ENCODE measurements around the gene EVI5L.
A peak's percentile ranks its signal among the peaks of the same experiment; 100 is the strongest.

Gene EVI5L

DNA sequence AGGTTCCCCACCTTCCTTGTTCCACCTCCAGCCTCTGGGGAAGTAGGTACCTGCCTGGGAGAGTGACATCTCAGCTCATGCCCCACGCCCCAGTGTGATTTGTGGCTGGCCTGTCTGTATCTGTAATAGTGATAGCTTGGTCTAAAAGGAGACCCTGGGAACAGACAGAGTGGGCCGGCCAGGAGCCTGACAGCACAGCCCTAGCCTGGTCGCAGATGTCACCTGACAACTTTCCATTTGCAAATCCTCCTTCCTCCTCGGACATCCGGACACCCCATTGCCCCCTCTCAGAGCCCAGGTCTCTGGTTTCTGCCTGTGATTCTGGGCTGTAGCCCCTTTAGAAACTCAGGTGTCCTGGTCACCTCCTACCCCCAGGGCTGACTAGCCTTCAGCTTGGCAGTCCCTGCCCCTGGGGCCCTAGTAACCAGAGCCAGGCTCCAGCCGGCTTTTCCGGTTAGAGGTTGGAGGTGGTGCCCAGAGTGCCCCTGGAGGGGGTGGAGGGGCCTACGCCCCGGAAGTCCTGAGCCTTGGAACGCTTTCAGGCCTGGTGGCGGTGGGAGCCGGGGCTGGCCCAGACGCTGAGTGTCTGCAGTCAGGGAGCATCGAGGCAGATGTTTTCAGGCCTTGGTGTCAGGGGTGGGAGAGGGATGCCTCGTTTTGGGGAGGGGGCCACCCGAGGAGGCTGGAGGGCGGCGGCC, 64.7 kb downstream of the EVI5L start:
- no peak for DNase-seq

DNA sequence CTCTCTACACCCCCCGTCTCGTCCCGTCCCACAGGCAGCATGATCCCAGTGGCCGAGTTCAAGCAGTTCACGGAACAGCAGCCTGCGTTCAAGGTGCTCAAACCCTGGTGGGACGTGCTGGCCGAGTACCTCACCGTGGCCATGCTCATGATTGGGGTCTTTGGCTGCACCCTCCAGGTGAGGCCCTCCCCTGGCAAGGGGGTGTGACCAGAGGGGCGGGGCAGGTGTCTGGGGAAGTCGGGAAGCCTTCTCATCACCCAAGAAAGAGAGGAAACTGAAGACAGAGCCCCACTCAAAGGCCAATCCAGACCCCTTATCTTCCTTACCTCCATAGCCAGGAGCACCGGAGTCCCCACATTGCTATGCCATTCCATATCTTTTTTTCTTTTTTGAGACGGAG, 65.5 kb downstream of the EVI5L start:
- DNase-seq: no peak

DNA sequence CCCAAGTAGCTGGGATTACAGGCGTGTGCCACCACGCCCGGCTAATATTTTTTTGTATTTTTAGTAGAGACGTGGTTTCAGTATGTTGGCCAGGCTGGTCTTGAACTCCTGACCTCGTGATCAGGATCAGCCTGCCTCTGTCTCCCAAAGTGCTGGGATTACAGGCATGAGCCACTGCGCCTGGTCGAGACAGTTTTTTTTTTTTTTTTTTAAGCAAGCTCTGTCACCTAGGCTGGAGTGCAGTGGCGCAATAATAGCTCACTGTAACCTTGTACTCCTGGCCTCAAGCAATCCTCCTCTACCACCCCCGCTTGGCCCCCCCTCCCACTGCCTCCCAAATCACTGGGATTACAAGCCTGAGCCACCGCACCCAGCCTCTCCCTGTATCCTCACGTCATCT, 67.3 kb downstream of the EVI5L start:
- no peak for DNase-seq

DNA sequence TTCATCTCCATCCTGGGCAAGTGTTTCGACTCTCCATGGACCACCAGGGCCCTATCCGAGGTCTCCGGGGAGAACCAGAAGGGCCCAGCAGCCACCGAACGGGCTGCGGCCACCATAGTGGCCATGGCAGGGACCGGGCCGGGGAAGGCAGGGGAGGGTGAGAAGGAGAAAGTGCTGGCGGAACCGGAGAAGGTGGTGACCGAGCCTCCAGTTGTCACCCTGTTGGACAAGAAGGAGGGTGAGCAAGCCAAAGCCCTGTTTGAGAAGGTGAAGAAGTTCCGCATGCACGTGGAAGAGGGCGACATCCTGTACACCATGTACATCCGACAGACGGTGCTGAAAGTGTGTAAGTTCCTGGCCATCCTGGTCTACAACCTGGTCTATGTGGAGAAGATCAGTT, 68.9 kb downstream of the EVI5L start:
- DNase-seq: no peak

DNA sequence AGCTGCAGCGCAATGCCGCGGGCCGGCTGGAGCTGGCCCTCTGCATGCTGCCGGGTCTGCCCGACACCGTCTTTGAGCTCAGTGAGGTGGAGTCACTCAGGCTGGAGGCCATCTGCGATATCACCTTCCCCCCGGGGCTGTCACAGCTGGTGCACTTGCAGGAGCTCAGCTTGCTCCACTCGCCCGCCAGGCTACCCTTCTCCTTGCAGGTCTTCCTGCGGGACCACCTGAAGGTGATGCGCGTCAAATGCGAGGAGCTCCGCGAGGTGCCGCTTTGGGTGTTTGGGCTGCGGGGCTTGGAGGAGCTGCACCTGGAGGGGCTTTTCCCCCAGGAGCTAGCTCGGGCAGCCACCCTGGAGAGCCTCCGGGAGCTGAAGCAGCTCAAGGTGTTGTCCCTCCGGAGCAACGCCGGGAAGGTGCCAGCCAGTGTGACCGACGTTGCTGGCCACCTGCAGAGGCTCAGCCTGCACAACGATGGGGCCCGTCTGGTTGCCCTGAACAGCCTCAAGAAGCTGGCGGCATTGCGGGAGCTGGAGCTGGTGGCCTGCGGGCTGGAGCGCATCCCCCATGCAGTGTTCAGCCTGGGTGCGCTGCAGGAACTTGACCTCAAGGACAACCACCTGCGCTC, 69.8 kb downstream of the EVI5L start:
- no peak for DNase-seq

DNA sequence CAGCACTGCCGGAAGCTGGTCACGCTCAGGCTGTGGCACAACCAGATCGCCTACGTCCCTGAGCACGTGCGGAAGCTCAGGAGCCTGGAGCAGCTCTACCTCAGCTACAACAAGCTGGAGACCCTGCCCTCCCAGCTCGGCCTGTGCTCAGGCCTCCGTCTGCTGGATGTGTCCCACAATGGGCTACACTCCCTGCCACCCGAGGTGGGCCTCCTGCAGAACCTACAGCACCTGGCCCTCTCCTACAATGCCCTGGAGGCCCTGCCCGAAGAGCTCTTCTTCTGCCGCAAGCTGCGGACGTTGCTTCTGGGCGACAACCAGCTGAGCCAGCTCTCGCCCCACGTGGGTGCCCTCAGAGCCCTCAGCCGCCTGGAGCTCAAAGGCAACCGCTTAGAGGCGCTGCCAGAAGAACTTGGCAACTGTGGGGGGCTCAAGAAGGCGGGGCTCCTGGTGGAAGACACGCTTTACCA, 70.4 kb downstream of the EVI5L start:
- no peak for DNase-seq

DNA sequence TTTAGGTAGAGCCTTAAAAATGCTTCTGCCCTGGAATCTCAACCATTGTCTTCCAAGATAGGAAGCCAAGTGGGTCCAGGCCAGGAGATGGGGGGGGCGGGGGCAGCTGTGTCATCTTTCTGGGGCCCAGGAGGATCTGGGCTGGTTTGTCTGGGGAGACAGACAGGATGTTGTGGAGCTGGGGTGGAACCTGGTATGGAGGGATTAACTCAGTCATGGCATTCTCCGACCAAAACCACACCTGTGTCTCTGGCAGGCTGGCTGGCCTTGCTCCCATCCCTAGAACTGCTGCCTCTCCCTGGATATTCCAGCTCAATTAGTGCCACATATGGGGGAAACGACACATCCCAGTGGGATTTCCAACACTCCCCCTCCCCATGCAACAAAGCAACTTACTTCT, 70.9 kb downstream of the EVI5L start:
- no peak for DNase-seq

DNA sequence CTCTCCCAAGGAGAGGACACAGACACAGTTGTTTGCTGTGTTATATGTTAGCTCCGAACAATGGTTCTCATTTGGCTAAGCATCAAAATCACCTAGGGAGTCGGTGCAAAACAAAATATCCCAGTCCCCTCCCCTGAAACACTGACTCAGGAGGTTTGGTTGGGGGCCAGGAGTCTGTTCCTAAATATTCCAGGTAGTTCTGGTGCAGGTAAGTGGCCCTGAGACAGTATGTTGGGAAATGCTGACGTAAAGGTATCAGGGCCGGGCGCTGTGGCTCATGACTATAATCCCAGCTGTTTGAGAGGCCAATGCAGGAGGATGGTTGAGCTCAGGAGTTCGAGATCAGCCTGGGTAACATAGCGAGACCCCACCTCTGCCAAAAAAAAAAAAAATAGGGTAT, 71.3 kb downstream of the EVI5L start:
- no peak for DNase-seq

DNA sequence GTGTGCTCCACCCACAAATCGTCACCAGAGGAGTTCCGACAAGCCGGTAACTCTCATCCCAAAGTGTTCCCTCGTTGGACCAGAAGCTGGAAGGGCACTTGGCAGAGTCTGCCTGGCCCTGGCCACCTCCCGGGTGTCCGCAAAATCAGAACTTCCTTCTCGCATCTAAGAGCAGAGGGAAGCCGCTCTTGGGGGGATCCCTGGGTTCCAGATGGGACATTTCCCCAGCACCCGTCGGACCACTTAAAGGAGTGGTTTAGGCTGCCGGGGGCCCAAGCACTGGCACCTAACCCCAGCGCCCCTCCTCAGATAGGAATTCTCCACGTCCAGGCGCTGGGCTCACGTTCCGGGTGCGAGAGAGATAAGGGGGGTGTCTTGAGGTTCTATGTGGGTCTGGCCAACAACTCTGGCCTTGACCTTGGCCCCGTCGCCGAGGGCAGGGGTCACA, 72.8 kb downstream of the EVI5L start:
- DNase-seq: peak in 1 of 58 donors; percentile 63

DNA sequence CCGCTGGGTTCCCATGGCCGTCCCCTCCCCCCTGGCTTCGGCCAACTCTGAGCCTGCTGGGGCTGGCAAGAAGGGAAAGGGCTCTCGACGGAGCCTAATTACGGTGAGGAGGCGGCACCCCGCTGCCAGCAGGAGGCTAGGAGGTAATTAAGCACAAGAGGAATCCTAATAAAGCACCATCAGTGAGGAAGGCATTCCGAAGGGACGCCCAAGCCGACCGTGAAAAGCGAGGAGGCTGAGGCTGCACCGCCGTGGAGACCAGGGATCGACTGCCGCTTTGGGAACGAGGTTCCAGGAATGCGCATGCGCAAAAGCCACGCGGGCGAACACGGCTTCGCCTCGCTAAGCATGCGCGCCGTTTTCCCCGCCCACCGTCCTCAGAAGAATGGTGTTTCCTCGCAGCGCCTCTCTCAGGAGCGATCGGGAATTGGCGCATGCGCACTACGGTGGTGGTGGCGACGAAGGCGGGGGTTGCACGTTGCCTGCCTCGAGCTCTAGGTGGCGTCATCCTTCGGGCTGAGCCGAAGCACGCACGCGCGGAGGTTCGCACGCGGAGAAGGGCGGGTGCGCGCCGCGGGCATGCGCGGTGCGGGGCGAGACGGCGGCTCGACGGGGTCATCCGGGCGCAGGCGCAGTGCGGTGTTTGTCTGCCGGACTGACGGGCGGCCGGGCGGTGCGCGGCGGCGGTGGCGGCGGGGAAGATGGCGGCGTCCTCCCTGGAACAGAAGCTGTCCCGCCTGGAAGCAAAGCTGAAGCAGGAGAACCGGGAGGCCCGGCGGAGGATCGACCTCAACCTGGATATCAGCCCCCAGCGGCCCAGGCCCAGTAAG, 73.4 kb downstream of the EVI5L start, which contains the start of gene MAP2K7:
MAP2K7 (plus strand) TSS at position 634 of the 830 bp plus-strand sequence; CDS start at position 702, 68 bp downstream.
- peak; percentile 88 to 100 (median 99) for DNase-seq

DNA sequence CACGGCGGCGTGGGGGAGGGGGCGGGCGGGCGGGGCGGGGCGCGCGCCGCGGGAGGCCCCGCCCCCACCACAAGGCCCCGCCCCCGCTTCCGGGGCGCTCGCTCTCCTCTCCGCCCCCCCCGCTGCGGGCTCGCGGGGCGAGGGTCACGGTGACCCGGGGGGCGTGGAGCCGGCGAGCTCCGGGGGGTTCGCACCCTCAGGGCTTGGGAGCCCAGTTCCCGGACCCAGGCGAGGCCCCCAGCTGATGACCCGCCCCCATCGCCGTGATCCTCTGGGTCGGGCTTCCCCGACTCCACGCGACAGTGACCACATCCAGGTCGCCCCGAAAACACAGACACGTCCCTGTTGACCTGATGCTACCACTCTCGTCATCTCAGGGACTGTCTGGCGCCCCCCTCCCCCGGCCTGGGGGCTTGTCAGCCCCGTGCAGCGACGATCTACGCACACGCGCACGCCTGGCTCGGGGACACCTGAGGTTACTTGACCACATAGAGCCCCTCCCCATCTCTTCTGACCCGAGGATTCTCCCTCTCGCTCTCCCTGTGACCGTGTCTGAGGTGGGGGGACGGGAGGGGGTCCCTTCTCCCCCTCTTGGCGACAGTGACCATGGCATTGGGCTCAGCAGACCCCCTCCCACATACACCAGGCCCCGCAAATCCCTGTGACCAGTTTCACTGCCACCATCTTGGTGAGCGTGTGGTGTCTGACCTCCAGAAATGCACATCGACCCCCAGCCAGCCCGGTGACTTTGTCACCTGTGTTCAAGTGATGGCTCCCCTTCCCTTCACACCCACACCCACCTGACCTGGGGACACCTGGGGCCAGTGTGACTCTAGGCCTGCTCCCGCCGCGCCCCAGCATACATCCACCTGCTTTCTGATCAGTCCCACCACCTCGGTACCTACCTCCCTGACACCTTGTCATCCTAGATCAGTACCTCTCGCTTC, 74.3 kb downstream of the EVI5L start:
- DNase-seq: peak in 6 of 58 donors; percentile 35 to 73 (median 64)

DNA sequence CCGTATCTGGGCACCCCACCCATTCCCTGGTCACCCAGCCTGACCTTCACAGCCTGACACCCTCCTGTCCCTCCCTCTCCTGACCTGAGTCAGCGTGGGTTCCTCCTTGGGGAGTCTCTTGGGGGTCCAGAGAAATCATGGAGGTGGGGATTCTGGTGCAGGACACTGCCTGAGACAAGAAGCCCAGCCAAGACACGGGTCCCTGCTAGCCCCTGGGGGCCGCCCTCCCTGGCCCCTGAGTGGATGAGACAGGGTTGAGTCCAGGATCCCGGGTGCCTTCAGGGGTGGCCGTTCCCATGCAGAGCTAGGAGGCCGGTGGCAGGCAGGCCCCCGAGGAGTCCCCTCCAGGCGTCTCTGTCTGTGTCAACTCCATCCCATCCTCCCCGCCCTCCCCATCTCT, 75.2 kb downstream of the EVI5L start:
- no peak for DNase-seq

DNA sequence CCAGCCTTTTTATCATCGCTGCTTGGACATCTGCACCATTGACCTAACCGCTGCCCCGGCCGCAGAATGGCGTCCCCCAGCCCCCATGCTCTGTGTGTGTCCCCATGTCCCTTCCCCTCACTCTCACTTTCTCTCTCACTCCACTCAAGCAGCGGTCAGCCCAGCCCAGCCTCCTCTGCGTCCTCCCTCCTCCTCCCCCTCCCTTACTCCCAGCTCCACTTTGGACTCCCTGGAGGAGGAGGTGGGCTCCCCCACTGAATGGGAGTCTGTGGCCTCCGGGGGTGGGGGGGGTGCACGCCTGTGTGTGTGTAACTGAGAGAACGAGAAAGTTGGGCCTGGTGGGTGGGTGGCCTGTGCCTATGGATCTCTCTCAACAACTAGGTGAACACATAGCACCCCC, 75.8 kb downstream of the EVI5L start:
- DNase-seq: no peak

DNA sequence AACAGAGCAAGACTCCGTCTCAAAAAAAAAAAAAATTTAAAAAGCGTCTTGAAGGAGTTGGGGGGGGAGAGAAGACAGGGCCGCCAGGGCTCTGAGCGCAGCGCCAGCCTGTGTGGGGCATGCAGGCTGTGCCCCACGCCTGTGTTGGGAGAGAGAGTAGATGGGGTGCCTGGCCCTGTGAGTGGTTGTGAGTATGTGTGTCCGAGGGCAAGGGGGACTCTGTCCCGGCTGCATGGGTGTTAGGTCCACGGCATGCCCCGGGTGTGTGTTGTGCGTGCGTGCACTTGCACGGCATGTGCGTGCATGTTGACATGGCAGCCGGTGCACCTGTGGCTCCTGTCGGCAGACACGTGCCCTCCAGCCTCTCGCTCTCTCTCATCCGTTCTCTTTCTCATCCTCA, 77.1 kb downstream of the EVI5L start:
- DNase-seq: no peak

DNA sequence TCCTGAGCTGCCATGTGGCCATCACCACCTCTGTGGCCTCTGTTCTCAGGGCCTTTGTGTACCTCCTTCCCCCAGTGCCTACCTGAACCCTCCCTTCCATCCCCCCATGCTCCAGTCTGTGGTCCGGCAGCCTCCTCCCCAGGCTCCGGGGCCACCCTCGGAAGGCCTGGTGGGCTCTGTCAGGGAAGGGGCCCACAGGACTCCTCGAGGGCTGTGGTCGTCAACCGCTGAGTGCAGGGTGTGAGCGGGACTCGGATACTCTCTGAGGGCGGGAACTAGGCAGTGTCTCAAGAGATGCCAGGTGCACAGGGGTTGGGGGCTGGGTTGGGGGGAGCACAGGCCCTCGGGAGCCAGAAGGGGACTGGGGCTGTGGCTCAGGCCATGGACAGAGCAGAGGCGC, 77.5 kb downstream of the EVI5L start:
- DNase-seq: no peak

DNA sequence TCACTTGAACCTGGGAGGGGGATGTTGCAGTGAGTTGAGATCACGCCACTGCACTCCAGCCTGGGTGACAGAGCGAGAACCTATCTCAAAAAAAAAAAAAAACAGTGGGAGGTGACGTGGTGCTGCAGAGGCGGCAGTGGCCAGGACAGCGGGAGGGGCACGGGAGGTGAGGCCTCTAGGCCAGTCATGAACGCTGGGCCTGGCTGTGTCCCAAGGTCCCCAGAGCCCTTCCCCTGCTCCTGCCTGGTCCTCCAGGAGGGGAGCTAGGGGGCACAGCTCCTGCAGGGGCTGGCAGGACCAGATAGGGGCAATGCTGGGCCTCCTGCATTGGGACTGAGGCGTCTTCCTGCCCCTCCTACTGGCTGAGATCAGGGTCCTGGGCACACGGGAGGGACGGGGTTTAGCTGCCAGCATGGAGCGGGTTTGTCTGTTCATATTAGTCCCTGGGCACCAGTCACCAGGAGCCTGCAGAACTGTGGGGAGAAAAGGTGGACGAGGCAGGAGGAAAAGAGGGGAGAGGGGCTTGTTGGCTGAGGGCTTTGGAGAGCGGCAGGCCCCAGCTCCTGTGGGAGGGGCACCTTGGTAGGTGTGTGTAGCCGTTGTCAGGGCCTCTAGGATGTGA, 78.2 kb downstream of the EVI5L start:
- DNase-seq: no peak

DNA sequence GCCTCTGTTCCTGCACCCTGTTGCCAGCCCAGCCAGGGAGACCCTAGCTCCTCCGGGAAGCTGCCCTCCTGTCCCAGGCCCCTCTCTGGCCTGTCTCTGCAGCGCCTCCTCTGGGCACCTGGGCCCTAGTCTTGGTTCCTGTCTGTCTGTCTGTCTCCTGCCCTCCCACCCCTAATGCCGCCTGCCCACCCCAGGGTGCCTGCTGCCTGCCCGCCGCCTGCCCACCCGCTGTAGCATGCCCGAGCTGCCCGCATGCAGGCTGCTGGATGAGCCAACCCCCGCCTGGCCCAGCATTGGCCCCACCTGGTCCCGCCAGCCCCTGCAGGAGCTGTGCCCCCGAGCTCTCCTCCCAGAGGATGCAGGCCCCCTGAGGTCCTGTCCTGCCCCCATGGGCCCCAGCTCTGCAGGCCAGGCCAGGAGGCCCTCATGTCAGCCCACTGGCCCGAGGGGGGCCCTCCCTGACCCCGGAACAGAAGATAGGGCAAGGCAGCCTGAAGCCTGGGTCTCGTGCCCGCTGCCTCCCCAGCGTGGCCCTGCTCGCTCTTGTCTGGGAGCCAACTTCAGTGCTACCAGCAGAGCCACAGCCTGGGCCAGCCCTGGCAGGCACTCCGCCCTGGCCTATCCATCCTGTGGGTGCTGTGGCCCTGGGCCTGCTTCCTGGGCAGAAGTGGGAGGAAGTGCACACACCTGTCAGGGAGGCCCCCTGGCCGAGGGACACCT, 78.9 kb downstream of the EVI5L start:
- DNase-seq: no peak

DNA sequence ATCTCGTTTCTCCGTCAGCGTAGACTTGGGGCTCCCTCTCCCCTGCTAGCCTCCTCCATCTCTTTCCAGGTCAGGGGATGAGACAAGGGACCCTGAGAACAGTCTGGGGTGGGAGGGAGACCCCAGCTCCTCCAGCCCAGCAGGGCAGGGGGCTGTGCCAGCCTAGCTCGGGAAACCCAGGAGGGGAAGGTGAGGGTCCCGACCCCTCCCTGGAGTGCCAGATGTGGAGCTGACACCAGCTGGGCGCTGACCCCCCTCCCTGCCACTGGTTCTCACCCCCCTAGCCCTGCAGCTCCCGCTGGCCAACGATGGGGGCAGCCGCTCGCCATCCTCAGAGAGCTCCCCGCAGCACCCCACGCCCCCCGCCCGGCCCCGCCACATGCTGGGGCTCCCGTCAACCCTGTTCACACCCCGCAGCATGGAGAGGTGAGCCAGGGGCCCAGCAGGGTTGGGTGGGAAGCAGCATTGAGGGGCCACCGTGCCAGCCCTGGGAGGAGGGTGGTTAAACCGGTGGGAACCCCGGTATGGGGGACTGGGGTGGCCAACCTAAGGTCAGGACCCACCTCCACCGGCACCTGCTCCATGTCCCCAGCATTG, 79.6 kb downstream of the EVI5L start:
- DNase-seq: no peak
